GM21717 (cell line): ENCODE results near the gene SDK1.

ENCODE experiments used
- ATAC-seq: cut with Tn5 transposase; IDR thresholded peaks from one replicate; pipeline ENCODE4 v1.9.1; 2021; ENCODE audit warnings: mild to moderate bottlenecking, moderate library complexity; ENCODE audit not compliant: unreplicated experiment

The SDK1 gene

DNA sequence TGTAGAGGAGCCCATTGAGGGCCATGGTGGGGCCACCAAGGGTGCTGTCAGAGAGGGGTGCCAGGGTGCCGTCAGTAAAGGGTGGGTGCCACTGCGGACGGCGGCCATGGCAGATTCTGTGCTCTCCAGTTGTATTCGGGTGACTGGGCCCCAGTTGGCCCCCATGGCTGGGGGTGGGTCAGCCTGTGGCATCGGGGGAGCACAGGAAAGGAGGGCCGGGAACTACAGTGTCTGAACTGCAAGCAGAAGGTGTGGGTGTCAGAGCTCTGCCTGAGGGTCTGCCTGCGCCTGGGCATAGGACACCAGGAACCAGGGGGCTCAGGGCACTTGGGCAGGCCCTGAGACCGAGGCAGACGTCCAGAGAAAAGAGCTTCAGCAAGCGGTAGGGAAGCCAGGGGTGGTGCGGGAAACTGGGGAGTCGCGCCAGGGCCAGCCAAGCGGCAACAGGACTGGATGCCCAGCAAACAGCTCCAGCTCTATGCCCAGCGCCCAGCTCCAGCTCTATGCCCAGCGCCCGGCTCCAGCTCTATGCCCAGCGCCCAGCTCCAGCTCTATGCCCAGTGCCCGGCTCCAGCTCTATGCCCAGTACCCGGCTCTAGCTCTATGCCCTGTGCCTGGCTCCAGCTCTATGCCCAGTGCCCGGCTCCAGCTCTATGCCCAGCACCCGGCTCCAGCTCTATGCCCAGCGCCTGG, 878.8 kb downstream of the SDK1 start:
- ATAC-seq: no peak

DNA sequence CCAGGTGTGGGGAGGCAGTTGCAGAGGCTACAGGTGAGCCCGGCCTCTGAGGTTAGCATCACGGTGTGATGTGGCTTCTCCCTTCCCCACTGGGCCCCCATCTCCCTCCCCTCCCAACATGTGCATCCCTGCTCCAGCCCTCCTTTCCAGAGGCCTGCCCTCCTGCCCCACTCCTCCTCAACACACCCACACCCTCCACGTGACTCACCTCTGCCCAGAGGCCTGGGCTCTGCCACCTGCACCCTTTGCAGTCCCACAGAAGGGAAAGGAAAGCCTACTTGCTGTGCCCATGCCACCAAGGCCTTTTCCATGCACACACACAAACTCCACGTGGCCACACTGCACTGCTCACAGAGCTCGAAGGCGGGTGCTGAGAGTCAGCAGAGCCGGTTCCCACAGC, 880.4 kb downstream of the SDK1 start:
- no peak for ATAC-seq

DNA sequence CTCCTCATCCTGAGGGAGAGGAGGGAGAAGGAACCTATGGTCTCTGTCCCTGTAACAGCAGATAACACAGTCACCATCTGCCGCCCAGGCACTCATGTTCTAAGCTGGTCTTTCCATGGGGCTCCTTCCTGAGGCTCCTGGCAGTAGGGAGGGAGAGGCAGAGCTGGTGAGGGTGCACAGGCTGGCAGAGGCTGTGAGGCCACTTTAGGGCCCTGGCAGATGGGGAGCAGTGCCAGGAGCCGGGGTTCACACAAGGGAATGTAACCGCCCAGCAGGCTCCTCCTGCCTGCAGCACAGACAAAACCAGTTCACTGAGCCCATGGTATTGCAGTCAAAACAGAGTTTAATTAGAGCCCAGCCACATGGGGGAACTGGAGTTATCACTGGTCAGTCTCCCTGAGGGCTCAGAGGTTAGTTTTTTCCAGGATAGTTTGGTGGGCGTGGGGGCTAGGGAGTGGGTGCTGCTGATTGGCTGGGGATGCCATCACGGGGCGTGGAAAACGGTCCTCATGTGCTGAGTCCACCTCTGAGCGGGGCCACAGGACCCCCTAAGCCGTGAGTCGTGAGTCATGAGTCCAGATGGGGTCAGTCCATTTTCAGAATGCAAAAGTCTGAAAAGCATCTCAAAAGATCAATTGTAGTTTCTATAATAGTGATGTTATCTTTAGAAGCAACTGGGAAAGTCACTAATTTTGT, 881.7 kb downstream of the SDK1 start:
- ATAC-seq: no peak

DNA sequence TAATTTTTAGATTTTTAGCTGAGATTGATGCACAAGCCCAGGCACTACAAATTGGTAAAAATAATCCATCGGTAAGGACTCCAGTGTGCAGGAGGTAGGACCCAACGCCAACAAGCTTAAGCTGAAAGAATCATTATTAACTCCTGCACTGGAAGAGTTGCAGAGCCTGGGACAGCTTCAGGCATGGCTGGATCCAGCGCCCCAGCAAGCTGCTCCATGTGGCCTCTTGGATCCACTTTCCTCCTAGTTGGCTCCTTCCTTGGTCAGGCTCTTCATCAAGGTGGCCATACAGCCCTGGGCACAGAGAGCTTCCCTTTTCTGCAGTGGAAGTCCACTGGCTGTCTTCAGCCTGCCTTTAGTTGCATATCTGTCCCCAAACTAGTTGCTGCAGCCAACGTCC, 883.6 kb downstream of the SDK1 start:
- no peak for ATAC-seq

DNA sequence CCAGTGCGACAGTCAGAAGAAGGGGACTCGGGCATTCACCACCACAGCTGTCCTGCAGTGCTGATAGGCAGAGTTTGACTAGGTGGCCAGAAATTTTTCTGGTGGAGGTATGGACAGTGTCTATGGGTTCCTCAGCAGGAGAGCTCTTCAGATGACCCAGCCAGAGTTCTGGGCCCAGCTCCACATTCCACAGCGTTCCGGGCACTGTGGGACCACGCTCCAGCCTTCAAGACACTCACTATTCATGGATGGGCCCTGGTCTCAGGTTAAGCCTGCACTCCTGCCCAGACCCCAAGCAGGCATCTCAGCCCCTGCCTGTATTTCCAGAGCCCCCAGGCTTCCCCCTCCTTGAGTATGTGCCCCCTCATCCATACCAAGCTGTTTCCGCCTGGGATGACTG, 884.1 kb downstream of the SDK1 start:
- no peak for ATAC-seq

DNA sequence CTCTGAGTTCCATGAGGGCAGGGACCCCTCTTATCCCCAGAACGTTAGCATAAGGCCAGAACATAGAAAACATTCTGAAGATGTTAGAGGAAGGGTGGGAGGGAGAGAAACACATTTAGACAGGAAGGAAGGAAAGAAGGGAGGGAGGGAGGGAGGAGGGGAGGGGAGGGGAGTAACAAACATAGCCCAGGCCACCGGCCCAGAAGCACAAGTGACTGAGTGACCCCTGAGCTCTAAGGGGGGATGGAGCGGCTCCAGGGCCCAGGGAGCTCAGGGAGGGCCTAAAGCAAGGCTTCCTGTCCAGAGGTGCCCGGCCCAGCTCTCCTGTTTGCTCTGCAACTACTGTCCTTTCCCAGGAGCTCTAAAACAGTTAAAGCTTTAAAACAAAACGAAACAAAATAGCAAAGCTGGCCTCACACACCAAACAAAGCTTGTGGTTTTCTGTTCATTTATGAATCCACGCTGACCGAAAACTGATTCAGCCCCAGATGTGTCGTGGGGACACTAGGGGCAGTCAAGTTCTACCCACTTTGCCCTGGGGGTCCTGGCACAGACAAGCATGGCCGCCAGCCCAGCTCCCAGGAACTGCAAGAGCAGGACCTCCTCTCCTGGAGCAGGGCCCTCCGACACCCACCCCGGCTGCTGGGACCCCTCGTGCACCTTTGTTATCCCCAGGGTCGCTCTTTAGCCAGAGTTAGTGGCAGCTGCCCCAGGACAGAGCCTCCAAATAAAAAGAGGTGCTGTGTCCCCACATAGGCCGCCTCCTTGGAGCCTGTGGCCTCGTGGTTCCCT, 884.9 kb downstream of the SDK1 start:
- no peak for ATAC-seq

DNA sequence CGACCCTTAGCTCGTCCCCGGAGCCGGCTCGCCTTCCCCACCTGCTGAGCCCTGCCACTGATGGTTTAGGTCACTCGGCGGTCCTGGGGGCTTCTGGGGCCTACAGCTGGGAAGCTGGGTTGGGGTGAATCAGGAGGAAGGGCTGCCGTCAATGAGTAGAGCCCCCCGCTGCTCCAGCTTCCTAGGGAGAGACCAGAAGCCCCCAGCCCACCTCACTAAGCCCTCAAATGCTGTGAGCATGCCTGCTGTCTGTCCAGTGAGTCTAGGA, 885.4 kb downstream of the SDK1 start:
- ATAC-seq: no peak

DNA sequence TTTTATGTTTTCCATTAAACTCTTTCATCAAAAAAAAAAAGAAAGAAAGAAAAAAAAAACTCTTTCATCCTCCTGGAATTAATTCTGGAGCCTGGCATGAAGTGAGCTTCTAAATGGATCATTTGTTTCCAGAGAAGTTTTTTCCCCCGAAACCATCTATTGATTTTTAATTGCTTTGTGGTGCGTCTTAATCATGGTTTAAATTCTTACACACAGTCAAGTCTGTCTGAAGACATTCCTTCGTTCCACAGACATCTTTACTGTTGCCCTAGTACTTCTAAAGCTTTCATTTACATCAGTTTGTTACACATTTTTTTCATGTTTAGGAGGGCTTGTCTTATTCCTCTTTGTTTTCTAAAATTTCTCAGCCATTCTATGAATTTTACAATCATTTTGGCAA, 887.6 kb downstream of the SDK1 start:
- no peak for ATAC-seq

DNA sequence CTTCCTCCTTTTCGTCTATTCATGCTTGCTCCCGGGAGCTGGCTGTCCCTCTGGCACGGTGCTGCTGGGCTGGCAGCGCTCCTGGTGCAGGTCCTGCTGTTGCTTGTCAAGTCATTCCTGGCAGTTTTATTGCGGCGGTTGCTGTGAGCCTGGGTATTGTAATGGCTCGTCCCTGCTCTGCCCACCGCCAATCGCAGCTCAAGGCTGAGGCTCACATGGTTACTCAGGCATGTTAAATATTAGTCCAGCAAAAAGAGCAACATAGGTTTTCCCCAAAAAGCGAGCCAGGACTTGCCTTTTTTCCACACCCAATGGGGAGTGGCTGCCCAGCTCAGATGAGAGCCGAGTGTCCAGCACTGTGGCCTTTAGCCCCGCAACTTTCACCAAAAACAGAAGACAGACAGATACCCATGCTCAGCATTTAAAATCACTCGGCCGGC, 888.1 kb downstream of the SDK1 start:
- ATAC-seq: no peak

DNA sequence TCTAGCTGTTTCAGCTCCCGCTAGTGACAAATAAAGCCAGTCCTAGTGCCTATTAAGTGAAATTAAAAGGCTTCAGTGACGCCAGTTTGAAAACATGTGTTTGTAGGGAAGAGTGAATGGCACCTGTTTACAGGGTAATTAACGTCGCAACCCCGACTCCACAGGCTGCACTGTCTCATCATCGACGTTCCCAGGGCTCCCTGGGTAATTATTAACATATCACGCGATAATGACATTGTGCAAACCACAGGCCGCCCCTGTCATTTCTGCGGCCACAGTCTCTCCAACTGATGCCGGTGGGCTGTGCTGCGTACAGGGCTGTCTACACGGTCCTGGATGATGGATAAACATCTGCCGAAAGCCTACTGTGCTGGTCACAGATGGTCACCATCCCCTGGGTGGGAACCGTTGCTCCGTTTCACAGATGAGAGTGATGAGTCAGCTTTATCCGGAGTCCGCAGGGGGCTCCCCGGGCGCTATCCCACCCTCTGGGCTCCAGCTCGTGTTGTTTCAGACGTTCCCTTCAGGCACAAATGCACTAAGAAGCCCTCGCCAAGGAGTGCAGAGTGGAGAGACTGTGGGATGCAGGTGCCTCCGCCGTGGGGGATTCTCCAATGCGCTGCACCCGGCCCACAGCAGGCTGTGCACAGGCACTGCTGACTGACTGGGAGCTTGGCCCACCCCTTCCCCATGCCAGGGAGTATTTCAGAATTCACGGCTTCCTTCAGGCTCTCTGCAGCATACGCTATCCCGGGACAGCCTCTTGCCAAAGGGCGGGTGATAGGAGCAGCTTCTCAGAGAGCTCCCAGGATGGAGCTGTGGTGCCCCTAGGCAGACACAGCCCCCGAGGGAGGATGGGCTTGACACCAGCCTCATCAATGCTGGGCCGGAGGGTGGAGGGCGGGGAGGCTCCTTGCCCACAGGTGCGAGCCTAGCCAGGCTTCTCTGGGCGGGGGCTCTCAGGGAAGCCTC, 889.2 kb downstream of the SDK1 start:
- ATAC-seq: no peak

DNA sequence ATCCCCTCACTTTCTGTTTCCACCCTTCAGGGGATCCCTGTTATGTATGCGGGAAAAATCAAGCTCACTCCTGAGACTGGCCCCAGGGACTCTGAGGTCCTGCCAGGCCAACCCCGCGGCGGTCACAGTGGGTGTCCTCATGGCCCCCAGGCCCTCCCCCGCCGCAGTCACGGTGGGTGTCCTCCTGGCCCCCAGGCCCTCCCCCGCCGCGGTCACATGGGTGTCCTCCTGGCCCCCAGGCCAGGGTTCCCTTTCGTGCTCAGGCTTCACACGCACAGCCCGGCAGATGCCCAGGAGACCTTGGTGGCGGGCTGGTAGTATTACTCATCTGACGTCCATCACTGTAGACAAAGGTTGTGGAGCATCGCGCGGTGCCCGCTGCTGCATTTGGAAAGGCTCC, 890.0 kb downstream of the SDK1 start:
- ATAC-seq: no peak

DNA sequence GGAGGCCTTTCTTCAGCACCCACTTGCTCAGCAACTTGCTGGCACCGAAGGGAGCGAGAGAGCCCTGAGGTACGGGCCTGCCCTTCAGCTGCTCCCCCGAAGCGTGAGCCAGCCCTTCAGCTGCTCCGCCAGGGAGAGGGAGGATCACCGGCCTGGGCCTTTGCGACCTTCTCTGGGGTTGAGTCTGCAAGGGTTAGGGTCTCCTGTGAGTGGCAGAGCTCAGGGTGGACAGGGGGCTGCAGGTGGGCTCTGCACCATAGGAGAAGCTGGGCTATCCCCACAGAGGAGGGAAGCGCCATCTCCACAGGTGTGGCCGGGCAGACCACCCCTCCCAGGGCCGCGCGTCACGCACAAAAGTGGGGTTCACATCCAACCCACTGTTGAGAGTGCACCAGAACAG, 890.5 kb downstream of the SDK1 start:
- no peak for ATAC-seq

DNA sequence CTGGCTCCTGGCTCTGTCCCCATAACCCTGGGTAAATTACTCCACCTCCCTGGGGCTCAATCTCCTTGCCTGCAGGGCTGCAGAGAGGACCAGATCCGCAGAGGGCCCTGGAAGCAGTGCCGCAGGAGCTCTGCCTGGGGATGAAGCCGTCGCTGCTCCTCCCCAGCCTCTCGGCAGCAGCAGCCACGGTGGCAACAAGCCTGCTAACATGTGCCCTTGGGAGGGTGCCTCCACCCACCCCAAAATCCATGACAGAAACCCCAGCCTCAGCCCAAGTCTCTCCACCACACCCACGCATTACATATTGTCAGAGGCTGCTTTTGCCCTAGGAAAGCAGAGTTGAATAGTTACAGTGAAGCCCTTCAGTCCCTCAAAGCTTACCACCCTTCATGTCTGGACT, 894.6 kb downstream of the SDK1 start:
- no peak for ATAC-seq

DNA sequence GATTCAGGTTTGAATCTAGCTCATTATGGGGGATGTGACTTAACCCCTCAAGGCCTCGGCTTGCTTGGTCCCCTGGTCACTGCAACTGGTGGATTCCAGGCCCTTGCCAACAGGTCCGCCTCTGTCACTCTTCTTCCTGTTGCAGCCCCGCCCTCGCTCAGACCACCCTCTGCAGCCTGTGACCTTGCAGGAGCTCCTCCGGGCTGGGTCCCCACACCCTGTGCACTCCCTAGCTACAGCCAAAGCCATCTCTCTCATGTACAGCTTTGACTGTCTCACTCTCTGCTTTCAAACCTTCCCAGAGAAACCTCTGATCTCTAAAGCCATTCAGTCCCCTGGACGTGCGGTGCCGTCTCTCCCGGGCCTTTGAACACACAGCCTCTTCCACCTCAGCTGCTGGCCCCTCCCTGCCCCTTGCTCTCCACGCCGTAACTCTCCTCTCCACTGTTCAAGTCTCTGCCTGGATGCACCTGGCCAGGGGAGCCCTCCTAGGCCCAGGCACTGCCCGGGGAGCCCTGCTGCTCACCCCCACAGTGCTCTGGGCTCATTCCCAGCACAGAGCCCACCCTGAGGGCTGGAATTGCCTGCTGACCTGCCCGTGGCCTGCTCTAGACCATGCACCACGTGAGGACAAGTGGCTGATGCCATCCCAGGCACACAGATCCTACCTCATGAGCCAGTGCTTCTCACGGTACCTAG, 895.2 kb downstream of the SDK1 start:
- no peak for ATAC-seq

DNA sequence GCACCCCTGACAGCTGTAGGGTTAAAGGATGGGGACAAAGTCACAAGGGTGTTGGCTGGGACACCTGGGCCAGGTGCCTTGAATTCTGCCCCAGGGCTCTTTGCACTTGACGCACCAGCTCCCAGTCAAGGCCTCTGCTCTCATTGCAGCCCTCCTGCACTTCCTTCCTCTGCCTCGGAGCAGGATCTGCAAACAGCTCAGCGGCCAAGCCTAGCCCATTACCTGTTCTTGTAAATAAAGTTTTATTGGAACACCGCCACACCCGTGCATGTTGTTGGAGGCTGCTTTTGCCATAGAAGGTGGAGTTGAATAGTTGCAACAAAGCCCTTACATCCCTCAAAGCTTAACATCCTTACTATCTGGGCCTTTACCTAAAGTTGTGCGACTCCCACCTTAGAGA, 897.2 kb downstream of the SDK1 start:
- no peak for ATAC-seq

DNA sequence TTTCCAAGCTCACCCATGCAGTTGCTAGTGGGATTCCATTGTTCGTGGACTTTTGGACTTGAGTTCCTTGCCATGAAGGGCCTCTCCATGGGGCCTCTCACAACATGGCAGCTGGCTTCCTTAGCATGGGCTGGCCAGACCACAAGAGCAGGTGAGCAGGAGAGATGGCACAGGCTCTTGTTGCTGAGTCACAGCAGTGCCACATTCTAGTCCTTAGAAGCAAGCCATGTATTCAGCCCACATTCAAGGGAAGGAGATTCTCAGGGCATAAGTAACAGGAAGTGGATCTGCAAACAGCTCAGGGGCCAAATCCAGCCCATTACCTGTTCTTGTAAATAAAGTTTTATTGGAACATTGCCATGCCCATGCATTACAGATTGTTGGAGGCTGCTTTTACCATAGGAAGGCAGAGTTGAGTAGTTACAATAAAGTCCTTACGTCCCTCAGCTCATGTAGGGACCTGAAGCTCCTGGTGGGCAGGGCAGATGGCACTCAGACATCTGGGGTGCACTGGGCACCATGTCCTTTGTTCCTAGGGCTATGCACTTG, 899.6 kb downstream of the SDK1 start:
- ATAC-seq: no peak

DNA sequence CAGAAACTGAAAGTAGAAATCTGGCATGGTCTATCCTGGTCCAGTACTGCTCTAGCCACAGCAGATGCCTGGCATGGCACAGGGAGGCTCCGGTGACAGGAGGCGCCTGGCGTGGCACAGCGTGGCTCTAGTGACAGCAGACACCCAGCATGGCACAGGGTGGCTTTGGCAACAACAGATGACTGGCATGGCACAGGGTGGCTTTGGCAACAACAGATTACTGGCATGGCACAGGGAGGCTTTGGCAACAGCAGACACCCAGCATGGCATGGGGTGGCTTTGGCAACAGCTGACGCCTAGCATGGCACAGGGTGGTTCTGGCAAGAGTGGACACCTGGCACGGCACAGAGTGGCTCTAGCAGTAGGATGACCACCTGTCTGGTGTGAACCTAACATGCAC, 900.5 kb downstream of the SDK1 start:
- no peak for ATAC-seq

DNA sequence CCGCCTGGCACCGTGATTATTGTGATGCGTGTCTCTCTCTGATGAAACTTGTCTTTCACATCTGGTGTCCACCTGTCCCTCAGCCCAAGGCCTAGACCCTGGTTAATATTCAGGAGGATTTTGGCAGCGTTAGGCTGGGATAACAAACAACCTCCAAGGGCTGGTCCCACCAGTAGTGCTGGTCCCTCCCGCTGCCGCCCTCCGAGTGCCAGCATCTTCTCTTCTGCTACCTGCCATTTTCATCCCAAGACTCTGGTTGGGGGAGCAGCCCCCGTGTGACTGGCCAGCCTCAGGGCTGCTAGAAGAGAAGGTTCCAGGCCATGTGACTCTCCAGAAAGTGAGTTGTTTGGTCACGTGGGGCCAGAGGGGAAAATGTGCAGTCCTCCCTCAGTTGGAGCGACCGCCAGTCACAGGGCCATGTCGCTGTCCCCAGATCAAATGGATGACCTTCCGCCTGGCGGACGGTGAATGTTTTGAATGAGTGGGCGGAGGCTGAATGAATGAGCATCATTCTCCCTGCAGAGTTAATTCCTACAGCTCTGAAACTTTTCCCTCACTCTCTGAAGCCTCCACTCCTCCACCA, 901.2 kb downstream of the SDK1 start:
- no peak for ATAC-seq

DNA sequence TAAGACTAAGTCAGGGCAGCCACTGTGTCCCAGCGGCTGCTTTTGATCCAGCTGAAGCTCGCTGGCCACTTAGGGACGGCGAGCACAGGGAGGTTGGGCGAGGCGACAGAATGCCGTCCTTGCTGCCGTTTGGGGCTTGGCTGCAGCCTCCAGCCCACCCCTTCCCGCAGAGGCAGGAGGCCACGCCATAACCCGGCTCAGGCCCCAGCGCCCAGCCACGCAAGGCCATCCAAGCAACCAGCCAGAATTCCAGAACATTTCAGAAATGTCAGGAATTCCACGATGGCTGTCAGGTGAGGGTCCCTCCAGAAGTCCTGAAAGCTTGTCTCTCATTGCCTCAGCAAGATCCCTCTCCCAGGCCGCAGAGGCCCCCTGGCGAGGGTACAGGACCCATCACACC, 901.9 kb downstream of the SDK1 start:
- ATAC-seq: no peak
